ENCODE measurements around the gene SMURF2.

GRCh38 chr17:64535357-64535756 lies 126.8 kb downstream of the SMURF2 start:
- TF ChIP-seq EZH2 (IDR thresholded peaks at IDR 0.05; ENCODE audit: low read depth) = no peak
- no peak for TF ChIP-seq CTCF (conservative IDR thresholded peaks at IDR 0.05)

All from PC-9 (cell line).